Measurements from ENCODE around the gene ZNF593OS.

The ZNF593OS gene

DNA sequence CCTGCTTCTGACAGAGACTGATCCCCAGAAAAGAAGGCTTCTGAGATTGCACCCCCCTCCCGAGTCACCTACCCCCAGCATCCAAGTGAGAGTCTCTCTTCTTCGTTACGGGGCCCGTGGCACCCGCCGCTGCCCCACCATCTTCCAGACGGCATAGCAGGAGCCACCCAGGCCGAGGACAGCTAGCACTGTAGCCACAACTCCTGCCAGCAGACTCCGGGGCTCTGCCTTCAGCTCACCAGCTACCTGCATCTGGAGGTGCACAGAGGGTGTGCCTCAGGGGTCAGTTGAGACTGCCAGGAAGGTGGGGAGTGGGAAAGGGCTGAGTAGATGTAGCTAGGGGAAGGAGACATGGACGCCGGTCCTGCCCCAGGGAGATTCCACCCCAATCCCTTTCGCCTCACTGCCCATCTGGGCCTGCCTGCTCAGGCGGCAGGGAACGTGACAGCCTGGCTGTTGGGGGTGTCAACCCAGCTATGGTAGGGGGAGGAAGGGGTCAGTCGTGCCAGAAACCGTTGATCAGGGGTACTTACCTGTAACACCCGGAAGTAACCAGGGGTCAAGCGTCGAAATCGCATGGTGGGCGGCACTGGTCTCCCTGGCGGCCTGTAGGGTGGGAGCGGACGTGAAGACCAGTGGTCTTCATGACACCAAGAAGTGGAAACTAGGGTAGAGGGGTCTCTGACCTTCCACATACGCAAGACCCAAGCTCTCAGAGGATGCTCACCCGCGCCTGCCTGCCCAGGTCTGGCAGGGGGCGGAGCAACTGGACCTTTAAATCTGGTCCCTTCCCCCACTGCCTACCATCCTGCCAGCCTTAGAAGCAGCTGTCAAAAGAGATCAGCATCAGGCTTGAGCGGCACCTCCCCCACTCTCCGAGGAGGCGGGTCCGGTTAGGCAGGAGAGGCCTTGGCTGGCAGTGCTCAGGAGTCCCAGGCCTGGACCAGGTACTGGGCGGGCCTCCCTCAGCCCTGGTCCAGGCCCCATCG, at the start of gene ZNF593OS:
TSS of gene ZNF593OS (minus strand) at position 749 of the 989 bp plus-strand sequence. CDS start at position 578, 171 bp downstream.
- no peak for DNase-seq (ENCODE audit: low read depth, low spot score)

DNA sequence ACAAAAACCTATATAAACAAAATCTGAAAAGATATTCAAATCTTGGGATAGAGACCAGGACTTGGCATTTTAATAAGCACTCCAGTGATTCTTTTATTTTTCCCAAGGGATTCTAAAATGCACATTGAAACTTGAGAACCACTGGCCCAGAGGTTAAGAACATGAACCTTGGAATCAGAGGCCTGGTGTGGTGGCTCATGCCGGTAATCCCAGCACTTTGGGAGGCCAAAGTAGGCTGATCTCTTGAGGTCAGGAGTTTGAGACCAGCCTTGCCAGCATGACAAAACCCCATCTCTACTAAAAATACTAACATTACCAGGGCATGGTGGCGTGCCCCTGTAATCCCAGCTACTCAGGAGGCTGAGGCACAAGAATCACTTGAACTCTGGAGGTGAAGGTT, 49.5 kb upstream of the ZNF593OS start:
- DNase-seq (ENCODE audit: low read depth, low spot score), result no peak

DNA sequence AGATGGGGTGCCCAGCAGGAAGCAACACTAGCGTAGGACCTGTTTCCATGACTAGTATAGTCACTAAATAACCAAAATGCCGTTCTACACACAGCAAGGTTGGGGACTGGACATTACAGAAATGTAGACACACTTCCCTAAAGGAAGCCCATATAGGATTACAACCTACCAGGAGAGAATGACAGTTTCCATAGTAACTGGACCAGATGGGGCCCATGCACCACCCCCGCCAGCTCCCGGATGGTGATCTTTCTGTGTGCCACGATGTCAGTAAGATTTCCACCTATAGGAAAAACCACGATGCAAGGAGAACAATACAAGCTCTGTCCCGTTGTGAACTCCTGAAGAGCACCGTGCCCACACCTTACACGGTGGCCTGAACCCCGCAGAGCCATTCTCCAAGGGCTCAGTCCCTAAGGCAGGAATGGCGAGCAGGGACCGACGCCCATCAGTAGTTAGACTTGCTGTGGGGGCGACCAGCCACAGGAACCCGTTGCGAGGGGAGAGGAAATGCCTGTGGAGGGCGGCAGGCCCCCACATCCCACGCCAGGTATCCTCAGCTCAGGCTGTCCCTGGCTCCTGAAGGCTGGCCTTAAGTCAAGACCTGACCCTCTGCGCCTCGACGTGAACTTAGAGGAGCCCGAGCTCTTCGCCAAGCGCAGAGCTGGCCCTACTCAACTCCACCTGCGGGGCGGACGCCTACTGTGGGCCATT, 48.7 kb upstream of the ZNF593OS start:
- no peak for DNase-seq (ENCODE audit: low read depth, low spot score)

DNA sequence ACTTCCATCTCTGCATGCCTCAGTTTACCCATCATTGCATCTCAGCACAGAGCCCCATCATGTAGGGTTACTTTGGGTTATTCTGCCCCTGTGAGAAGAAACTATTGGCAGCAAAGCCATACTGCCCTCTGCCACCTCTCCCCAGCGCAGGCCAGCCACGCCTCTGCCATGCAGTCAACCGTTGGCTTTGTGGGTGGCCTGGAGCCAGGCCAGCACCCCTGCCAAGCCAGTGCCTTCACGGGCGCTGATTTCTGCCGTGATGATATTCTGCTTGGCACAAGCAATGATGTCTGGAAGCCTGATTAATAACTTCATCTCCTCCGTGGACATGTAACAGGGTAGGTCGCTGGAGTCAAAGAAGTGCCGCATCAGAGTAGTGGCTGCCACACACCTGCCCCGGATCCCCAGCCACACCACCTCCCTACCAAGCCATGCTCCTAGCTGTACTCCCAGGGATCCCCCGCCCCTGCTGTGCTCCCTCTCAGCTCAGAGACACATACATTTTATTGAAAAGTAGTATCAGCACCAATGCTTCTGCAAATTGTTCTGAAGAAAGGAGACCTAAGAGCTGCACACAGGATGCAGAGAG, 47.4 kb upstream of the ZNF593OS start:
- DNase-seq (ENCODE audit: low read depth, low spot score), result no peak

GRCh38 chr1:26215246-26215645, 43.6 kb upstream of the ZNF593OS start:
- DNase-seq (ENCODE audit: low read depth, low spot score), result no peak

DNA sequence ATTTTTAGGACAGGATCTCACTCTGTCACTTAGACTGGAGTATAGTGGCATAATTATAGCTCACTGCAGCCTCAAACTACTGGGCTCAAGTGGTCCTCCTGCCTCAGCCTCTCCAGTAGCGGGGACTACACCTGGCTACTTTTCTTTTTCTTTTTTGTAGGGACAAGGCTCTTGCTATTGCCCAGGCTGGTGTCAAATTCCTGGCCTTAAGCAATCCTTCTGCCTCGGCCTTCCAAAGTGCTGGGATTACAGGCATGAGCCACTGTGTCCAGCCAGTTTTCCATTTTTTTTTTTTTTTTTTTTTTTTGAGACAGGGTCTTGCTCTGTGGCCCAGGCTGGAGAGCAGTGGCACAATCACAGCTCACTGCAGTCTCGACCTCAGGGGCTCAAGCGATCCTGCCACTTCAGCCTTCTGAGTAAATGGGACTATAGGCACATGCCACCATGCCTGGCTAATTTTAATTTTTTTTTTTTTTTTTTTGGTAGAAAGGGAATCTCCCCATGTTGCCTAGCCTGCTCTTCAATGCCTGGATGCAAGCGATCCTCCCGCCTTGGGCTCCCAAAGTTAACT, 41.8 kb upstream of the ZNF593OS start:
- DNase-seq (ENCODE audit: low read depth, low spot score), result no peak

DNA sequence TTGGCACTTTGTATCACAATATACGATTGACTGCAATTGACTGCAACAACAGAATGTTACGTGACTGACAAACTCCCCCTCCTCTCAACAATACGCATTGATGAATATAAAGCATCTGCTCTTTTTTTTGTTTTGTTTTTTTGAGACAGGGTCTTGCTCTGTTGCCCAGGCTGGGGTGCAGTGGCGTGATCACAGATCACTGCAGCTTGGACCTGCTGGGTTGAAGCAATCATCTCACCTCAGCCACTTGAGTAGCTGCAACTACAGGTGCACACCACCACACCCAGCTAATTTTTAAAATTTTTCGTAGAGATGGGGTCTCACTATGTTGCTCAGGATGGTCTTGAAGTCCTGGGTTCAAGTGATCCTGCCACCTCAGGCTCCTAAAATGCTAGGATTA, 41.1 kb upstream of the ZNF593OS start:
- DNase-seq (ENCODE audit: low read depth, low spot score), result no peak

DNA sequence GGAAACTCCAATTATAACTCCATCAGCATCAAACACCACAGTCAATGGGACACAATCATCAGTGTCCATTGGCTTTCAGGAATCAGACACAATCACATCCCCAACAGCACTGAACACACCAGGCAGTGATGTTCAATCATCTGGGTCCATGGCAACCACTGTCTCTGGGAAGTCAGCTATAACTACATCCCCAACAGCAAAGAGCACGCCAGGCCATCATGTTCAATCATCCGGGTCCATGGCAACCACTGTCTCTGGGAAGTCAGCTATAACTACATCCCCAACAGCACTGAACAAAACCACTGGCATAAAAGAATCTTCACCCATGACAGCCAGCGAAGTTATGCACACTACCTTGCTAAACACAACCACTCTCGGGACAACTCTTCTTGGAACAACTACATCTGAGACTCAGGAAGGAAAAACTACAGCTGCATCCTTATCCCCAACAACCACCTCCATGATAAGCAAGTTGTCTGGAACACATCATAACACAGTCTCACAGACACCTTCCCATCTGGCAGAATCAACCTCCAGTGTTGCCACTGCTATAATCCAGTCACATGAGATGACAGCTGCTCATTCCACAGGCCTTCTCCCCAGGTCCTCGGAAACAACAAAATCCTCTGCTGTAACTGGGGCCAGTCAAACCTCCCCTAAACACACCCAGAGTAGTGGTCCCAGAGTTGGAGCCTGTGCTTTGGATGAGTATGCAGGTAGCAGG, 38.7 kb upstream of the ZNF593OS start:
- DNase-seq (ENCODE audit: low read depth, low spot score), result no peak

GRCh38 chr1:26203642-26204318, 32.1 kb upstream of the ZNF593OS start:
- no peak for DNase-seq (ENCODE audit: low read depth, low spot score)

- DNase-seq (ENCODE audit: low read depth, low spot score), result no peak
These were observed 28.8 kb upstream of the ZNF593OS start for GRCh38 chr1:26200413-26200812.

DNA sequence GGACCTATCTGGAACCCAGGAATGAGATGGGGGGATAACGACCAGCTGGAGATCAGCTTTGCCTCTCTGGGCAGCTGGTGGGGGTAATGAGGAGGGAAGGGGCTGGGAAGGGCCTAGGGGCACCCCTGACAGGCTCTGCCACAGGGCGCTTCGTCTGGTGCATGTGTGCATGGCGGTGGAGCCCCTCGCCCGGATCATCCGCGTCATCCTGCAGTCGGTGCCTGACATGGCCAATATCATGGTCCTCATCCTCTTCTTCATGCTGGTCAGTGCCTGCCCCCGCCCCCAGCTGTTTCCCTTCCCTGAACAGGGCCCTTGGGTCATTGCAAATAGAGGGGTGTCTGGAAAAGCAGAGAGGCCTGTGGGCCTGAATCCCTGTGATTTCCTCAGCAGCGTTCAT, 26.2 kb upstream of the ZNF593OS start:
- no peak for DNase-seq (ENCODE audit: low read depth, low spot score)

- DNase-seq (ENCODE audit: low read depth, low spot score), result no peak
These were observed 25.7 kb upstream of the ZNF593OS start for GRCh38 chr1:26197301-26197700.

- DNase-seq (ENCODE audit: low read depth, low spot score), result no peak
These were observed 24.2 kb upstream of the ZNF593OS start for GRCh38 chr1:26195805-26196204.

DNA sequence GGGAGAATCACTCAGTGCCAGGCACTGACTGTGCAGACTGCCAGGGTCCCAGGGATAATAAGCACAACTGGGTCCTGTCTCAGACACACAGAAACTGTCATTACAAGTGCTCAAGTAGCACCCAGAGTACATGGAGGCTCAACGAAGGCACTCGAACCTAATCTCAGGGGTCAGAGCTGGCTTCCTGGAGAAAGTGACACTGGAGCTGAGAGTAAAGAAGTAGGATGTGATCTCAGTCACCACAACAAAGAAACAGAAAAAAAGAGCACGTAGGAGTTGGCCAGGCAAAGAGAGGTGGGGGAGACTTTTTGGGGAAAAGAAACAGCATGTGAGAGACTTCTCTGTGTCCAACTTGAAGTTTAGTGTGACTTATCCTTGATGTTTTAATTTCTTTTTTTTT, 20.1 kb upstream of the ZNF593OS start:
- no peak for DNase-seq (ENCODE audit: low read depth, low spot score)

- peak; percentile 88 for DNase-seq (ENCODE audit: low read depth, low spot score)
These were observed 18.8 kb upstream of the ZNF593OS start, which contains the start of gene CATSPER4 for GRCh38 chr1:26190373-26190987. Gene CATSPER4 (plus strand): TSS chr1:26190602. CDS start chr1:26190628, 26 bp downstream.

DNA sequence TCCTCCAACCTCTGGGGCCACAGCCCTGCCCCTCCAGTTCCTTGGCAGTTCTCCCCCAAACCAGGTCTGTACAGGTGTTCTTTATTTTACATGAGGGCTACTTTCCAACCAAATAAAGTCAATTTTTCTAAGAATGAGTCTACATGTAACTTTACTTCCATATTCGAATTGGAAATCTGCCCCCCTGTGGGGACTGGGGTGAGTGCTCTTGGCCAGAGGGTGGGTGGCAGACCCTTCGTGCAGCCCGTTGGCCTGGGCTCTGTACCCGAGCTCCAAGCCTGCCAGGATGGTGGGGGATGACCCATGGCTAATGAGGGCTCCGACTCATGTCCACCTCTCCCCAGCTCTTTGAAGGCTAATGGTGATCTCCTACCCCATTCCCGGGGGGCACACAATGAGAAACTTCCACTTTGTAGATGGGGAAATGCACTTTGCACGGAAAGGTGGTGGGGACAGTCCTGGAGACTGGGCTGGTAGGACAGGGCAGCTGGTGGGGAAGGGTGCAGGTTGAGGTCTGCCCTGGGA, 18.2 kb upstream of the ZNF593OS start:
- no peak for DNase-seq (ENCODE audit: low read depth, low spot score)

DNA sequence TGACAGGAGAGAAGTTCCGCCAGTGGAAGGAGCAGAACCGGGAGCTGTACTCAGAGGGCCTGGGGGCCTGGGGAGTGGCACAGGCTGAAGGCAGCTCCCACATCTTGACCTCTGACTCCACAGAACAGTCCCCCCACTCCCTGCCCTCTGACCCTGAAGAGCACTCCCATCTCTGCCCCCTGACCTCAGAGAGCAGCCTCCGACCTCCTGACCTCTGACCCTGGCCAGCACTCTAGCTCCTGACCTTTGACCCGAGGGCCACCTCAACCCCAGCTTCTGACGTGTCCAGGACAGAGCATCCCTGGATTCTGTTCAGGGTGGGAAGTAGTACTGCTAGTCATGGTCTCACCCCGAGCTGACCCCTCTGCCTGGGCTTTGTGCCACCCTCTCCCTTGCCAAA, 17.7 kb upstream of the ZNF593OS start:
- no peak for DNase-seq (ENCODE audit: low read depth, low spot score)

- no peak for DNase-seq (ENCODE audit: low read depth, low spot score)
These were observed 16.8 kb upstream of the ZNF593OS start for GRCh38 chr1:26188477-26188876.

- DNase-seq (ENCODE audit: low read depth, low spot score), result no peak
These were observed 16.2 kb upstream of the ZNF593OS start for GRCh38 chr1:26187882-26188281.

GRCh38 chr1:26184883-26185282, 13.3 kb upstream of the ZNF593OS start:
- DNase-seq (ENCODE audit: low read depth, low spot score), result no peak

All from iPS DF 19.7 (cell line).